H1 (cell line): Measurements from ENCODE around the gene SURF2. TPM values are rescaled to one million over a fixed set of nuclear protein-coding genes. Genes with fewer than 3 reads are reported as not detected.

Experiments used
- CTCF ChIA-PET: fragments of 300-600 bp; sonication (Branson Sonifier 250); formaldehyde crosslinking; loops from one replicate; lab custom pipeline; 2021; ENCODE audit not compliant: partially characterized antibody; lab: Charles Lee
- POLR2A ChIA-PET: fragments of 300-600 bp; sonication (Branson Sonifier 250); formaldehyde crosslinking; loops from one replicate; lab custom pipeline; 2021; ENCODE audit warnings: inconsistent platforms; ENCODE audit not compliant: partially characterized antibody; lab: Charles Lee
- DNase-seq, 2 experiments: peaks; one replicate each; pipeline versions ENCODE4 v3.0.0 to v3.0.0-alpha.2; 2010 to 2022; ENCODE audit warnings: low spot score in 2 of 2, low read depth in 1 of 2, mixed read lengths in 1 of 2
- FAIRE-seq: peaks from 2 replicates; lab custom pipeline; 2011; peaks lifted over from hg19 to GRCh38; lab: Jason Lieb, UNC
- H2AFZ ChIP-seq: 2 replicates; pipeline ENCODE4 v1.8.1; 2012; ENCODE audit warnings: low read length, inconsistent platforms
- H2AK5ac ChIP-seq: 2 replicates; pipeline ENCODE4 v1.6.1; 2013; ENCODE audit warnings: low read depth, low read length
- H2BK120ac ChIP-seq: replicated peaks from 2 replicates; pipeline ENCODE3; 2013; ENCODE audit warnings: low read depth, low read length, inconsistent platforms
- H2BK12ac ChIP-seq: 2 replicates; pipeline ENCODE4 v1.6.1; 2013; ENCODE audit warnings: low read depth, low read length
- H2BK15ac ChIP-seq: 2 replicates; pipeline ENCODE4 v1.6.1; 2013; ENCODE audit warnings: low read length
- H2BK20ac ChIP-seq: 2 replicates; pipeline ENCODE4 v1.6.1; 2013; ENCODE audit warnings: low read length
- H2BK5ac ChIP-seq: 2 replicates; pipeline ENCODE4 v1.6.1; 2013; ENCODE audit warnings: low read depth, low read length
- H3K14ac ChIP-seq: 2 replicates; pipeline ENCODE4 v1.6.1; 2013; ENCODE audit warnings: inconsistent platforms; ENCODE audit not compliant: insufficient read length
- H3K18ac ChIP-seq: 2 replicates; pipeline ENCODE4 v1.6.1; 2013; ENCODE audit warnings: low read length; ENCODE audit errors: extremely low read depth
- H3K23ac ChIP-seq: 2 replicates; pipeline ENCODE4 v1.6.1; 2013; ENCODE audit warnings: inconsistent platforms; ENCODE audit not compliant: insufficient read length
- H3K23me2 ChIP-seq: 2 replicates; pipeline ENCODE4 v1.6.1; 2013; ENCODE audit warnings: low read depth, low read length
- H3K27ac ChIP-seq: 2 replicates; pipeline ENCODE4 v1.6.1; 2011; ENCODE audit warnings: low read depth, low read length, inconsistent platforms
- H3K27me3 ChIP-seq, 4 experiments: replicated peaks in 1 of 4; 1 replicate in 1 of 4; 2 replicates in 3 of 4; pipeline versions ENCODE4 v1.6.1 to v1.8.1; 2011 to 2013; ENCODE audit warnings: low read length in 3 of 4, mild to moderate bottlenecking in 3 of 4, inconsistent platforms in 2 of 4, mixed read lengths in 2 of 4, moderate library complexity in 1 of 4; ENCODE audit not compliant: control insufficient read depth in 3 of 4, insufficient read depth in 3 of 4; ENCODE audit errors: extremely low read depth in 1 of 4
- H3K36me3 ChIP-seq, 4 experiments: 2 replicates each; pipeline versions ENCODE4 v1.6.1 to v1.8.1; 2011 to 2013; ENCODE audit warnings: mild to moderate bottlenecking in 4 of 4, low read length in 3 of 4, moderate library complexity in 2 of 4, control low read depth in 1 of 4, inconsistent platforms in 1 of 4; ENCODE audit not compliant: insufficient read depth in 4 of 4, control insufficient read depth in 2 of 4
- H3K4ac ChIP-seq: replicated peaks from 2 replicates; pipeline ENCODE3; 2013; ENCODE audit warnings: low read length, low read depth, mixed read lengths, inconsistent platforms; ENCODE audit not compliant: insufficient read length
- H3K4me1 ChIP-seq, 4 experiments: replicated peaks in 1 of 4; 1 replicate in 1 of 4; 2 replicates in 3 of 4; pipeline versions ENCODE4 v1.6.1 to v1.8.1; 2011 to 2013; ENCODE audit warnings: low read length in 3 of 4, inconsistent platforms in 2 of 4, mixed read lengths in 1 of 4; ENCODE audit not compliant: insufficient read depth in 4 of 4, control insufficient read depth in 3 of 4
- H3K4me2 ChIP-seq, 2 experiments: 2 replicates each; pipeline versions ENCODE4 v1.6.1 to v1.8.1; 2011 to 2013; ENCODE audit warnings: low read depth in 2 of 2, low read length in 2 of 2, control low read depth in 1 of 2, inconsistent platforms in 1 of 2, mild to moderate bottlenecking in 1 of 2; ENCODE audit not compliant: insufficient read depth in 1 of 2
- H3K4me3 ChIP-seq, 4 experiments: fragments of 200-600, 300-600 bp in 1 of 4; sonication (generic), shearing (Covaris generic), sonication (Bioruptor Twin) in 1 of 4; 2 replicates each; pipeline versions ENCODE4 v1.5.1 to v1.8.1; 2011 to 2016; ENCODE audit warnings: low read length in 4 of 4, low read depth in 3 of 4, control low read depth in 2 of 4, inconsistent platforms in 2 of 4, mild to moderate bottlenecking in 2 of 4, mixed read lengths in 1 of 4, moderate library complexity in 1 of 4; ENCODE audit not compliant: insufficient read depth in 2 of 4; ENCODE audit errors: extremely low read depth in 1 of 4
- H3K56ac ChIP-seq: replicated peaks from 2 replicates; pipeline ENCODE3; 2013; ENCODE audit warnings: low read depth, mild to moderate bottlenecking, mixed read lengths, low read length, inconsistent platforms; ENCODE audit not compliant: insufficient read length
- H3K79me1 ChIP-seq: 2 replicates; pipeline ENCODE4 v1.6.1; 2013; ENCODE audit warnings: low read depth, low read length, control low read depth
- H3K79me2 ChIP-seq, 2 experiments: 2 replicates each; pipeline versions ENCODE4 v1.6.1 to v1.8.1; 2012 to 2013; ENCODE audit warnings: low read length in 2 of 2, mild to moderate bottlenecking in 2 of 2, inconsistent platforms in 1 of 2; ENCODE audit not compliant: insufficient read depth in 2 of 2, control insufficient read depth in 1 of 2
- H3K9ac ChIP-seq, 4 experiments: replicated peaks in 1 of 4; 1 replicate in 1 of 4; 2 replicates in 3 of 4; pipeline versions ENCODE4 v1.6.1 to v1.8.1; 2011 to 2013; ENCODE audit warnings: low read depth in 3 of 4, low read length in 3 of 4, control low read depth in 2 of 4, mild to moderate bottlenecking in 2 of 4, moderate library complexity in 2 of 4, inconsistent platforms in 1 of 4; ENCODE audit errors: extremely low read depth in 1 of 4
- H3K9me3 ChIP-seq, 2 experiments: 2 replicates each; pipeline versions ENCODE4 v1.6.1 to v1.8.1; 2012 to 2013; ENCODE audit warnings: mild to moderate bottlenecking in 2 of 2, moderate library complexity in 2 of 2, control low read depth in 1 of 2, inconsistent platforms in 1 of 2, low read depth in 1 of 2, low read length in 1 of 2, mixed read lengths in 1 of 2; ENCODE audit not compliant: insufficient read depth in 2 of 2
- H4K20me1 ChIP-seq, 2 experiments: replicated peaks in 1 of 2; 2 replicates each; pipeline versions ENCODE3 to v1.8.1; 2011 to 2013; ENCODE audit warnings: inconsistent platforms in 2 of 2, low read length in 2 of 2, mild to moderate bottlenecking in 1 of 2; ENCODE audit not compliant: insufficient read depth in 2 of 2, control insufficient read depth in 1 of 2
- H4K5ac ChIP-seq: 2 replicates; pipeline ENCODE4 v1.6.1; 2013; ENCODE audit warnings: low read length, low read depth, mixed read lengths, inconsistent platforms; ENCODE audit not compliant: insufficient read length
- H4K8ac ChIP-seq: 2 replicates; pipeline ENCODE4 v1.8.0; 2013; ENCODE audit warnings: mild to moderate bottlenecking, moderate library complexity, low read length, inconsistent platforms; ENCODE audit not compliant: insufficient read depth; ENCODE audit errors: extremely low read depth
- H4K91ac ChIP-seq: replicated peaks from 2 replicates; pipeline ENCODE3; 2013; ENCODE audit warnings: low read length, mixed read lengths, inconsistent platforms; ENCODE audit not compliant: insufficient read length
- KDM4A ChIP-seq: IDR thresholded peaks from one replicate; pipeline ENCODE4 v1.7.1; 2012; ENCODE audit warnings: low read depth, mild to moderate bottlenecking, moderate library complexity, low read length, inconsistent platforms; ENCODE audit not compliant: severe bottlenecking
- NANOG ChIP-seq: IDR thresholded peaks from 2 replicates; pipeline ENCODE4 v1.6.1; 2011; ENCODE audit warnings: low read length, low read depth, mild to moderate bottlenecking, inconsistent platforms; ENCODE audit not compliant: insufficient read depth, poor library complexity, severe bottlenecking
- WGBS, 2 experiments: shearing (Covaris generic) in 1 of 2; methylation state at CpG; one replicate each; pipeline versions ENCODE4 v1.1.6 to v1.1.7; 2013 to 2015; ENCODE audit warnings: low lambda C conversion rate in 2 of 2, mixed read lengths in 2 of 2, inconsistent platforms in 1 of 2, low coverage in 1 of 2, missing lambda C conversion rate in 1 of 2; ENCODE audit not compliant: insufficient replicate concordance in 2 of 2, insufficient coverage in 1 of 2, insufficient read length in 1 of 2; ENCODE audit errors: extremely low coverage in 1 of 2, missing lambda C conversion rate in 1 of 2; 5-methylcytosine and 5-hydroxymethylcytosine counted together
- polyA plus RNA-seq, 7 experiments: library from polyadenylated mRNA; depleted of rRNA in 3 of 7; stranded (reverse) in 5 of 7; unstranded in 2 of 7; fragments of >200 nt in 5 of 7; fragments of 200-250 nt in 2 of 7; gene quantifications; 1 replicate in 5 of 7; 2 replicates in 1 of 7; 4 replicates in 1 of 7; pipeline versions ENCODE4 v1.2.1 to v1.2.3, GENCODE V29; 2011 to 2013; ENCODE audit warnings: missing spikeins in 2 of 7, mixed read lengths in 2 of 7
- total RNA-seq: library from RNA; stranded (reverse); fragmentation: NEBNext Ultra II Directional; extraction: Animal tissue kit (Norgen Biotek cat#: 25700); gene quantifications from 2 replicates; pipeline ENCODE4 v1.2.1, GENCODE V29; 2021
- TF ChIP-seq, protein P1 (sequence below): IDR thresholded peaks from 2 replicates; pipeline ENCODE4 v1.6.1; 2012; ENCODE audit warnings: inconsistent platforms

The SURF2 gene
- total and polyA plus RNA-seq, 2 of the 8 experiments (the other 6 are each of a cell fraction or from before 2014, with no cell fraction given) = 36.6 to 37.7 TPM

DNA sequence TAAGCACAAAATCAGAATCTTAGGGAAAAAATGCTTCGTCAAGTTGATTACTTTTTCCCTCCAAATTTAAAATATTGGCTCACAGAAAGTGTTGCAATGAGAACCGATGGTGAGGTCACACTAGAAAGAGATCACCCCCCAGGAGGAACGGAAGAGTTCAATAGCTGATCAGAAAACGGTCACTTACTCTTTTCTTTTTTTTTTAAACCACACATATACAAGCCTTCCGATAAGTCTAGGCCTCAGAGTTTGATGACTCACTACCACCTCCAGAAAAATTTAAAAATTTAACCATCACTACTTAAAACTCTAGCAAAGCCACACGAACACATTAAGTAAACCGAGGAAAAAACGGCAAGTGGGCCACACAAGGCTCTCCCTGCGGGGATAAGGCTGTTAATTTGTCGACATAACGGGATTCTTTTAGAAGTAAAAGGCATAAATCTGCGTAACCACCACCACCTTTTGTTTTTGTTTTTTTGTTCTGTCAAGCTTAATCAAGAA, 18.3 kb downstream of the SURF2 start:
- Histone ChIP-seq H3K9me3 (peaks cover 0 to 4% of the 10 kb centered on the region in 2 experiments; a peak in 2 of 4 replicates), H3K79me1 (peaks cover 12% of the 10 kb centered on the region; the same call in 1 of the 2 replicates), H2BK20ac (no peak overlapping the region), H3K79me2 (peaks cover 14 to 57% of the 10 kb centered on the region in 2 experiments), H3K27ac (no peak overlapping the region), H3K27me3 (peaks cover 0 to 11% (median 6%) of the 10 kb centered on the region in 4 experiments; a peak in 5 of 7 replicates), H4K20me1 (peaks cover 18 to 39% of the 10 kb centered on the region in 2 experiments), H2BK12ac (no peak overlapping the region), H3K9ac (peak overlapping the region; percentile 65 to 92 (median 80); a peak in 4 of 7 replicates), H2BK15ac (no peak overlapping the region), H2AFZ (no peak overlapping the region), H2AK5ac (no peak overlapping the region), H3K56ac (no peak overlapping the region), H3K23ac (no peak overlapping the region), H3K4me3 (peak overlapping the region; percentile 70 to 87 (median 74)), H3K4ac (no peak overlapping the region), H2BK5ac (no peak overlapping the region), H3K4me2 (peak overlapping the region; percentile 76 to 77), H3K18ac (no peak overlapping the region), H4K8ac (no peak overlapping the region), H3K14ac (no peak overlapping the region), H2BK120ac (no peak overlapping the region), H3K36me3 (peaks cover 0 to 13% (median 7%) of the 10 kb centered on the region in 4 experiments; a peak in 4 of 8 replicates), H3K23me2 (peaks cover 8% of the 10 kb centered on the region; the same call in 1 of the 2 replicates), H4K91ac (no peak overlapping the region), H3K4me1 (peaks cover 0 to 5% (median 0%) of the 10 kb centered on the region in 4 experiments; a peak in 1 of 7 replicates), H4K5ac (no peak overlapping the region)
- CTCF ChIA-PET = interaction anchor here (0.7 to 10.1 kb wide), 7 partner anchors 12 to 310 kb away, joined by 3 to 90 read pairs (median 3); partner anchors contain the start of genes SURF1 and SURF2
- 60% methylated on average over 12 of the region's 12 CpGs; no CpG with 5 or more reads in 1 of the 2 experiments for WGBS, 2 experiments
- FAIRE-seq (no peak), DNase-seq (no peak)
- no peak for TF ChIP-seq NANOG
- no peak for TF ChIP-seq KDM4A
- TF ChIP-seq, protein P1, sequence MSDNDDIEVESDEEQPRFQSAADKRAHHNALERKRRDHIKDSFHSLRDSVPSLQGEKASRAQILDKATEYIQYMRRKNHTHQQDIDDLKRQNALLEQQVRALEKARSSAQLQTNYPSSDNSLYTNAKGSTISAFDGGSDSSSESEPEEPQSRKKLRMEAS = no peak
- POLR2A ChIA-PET = interaction anchor here (1.1 to 19.9 kb wide), 6 partner anchors 9 to 42 kb away, joined by 3 to 461 read pairs (median 6); partner anchors contain the start of genes MED22, RPL7A, SURF1 and SURF2
